HG02884 (cell line): ENCODE results near the gene HMGN4.
A peak's percentile ranks its signal among the peaks of the same experiment; 100 is the strongest.
"Not testable (repeated sequence)": the region's sequence is repeated elsewhere in the genome, so short reads cannot be mapped to it uniquely, and the experiment has no call there.

Source experiments
- ATAC-seq: cut with Tn5 transposase; IDR thresholded peaks from one replicate; pipeline ENCODE4 v1.9.1; 2021; ENCODE audit warnings: mild to moderate bottlenecking, moderate library complexity; ENCODE audit not compliant: unreplicated experiment

The HMGN4 gene

DNA sequence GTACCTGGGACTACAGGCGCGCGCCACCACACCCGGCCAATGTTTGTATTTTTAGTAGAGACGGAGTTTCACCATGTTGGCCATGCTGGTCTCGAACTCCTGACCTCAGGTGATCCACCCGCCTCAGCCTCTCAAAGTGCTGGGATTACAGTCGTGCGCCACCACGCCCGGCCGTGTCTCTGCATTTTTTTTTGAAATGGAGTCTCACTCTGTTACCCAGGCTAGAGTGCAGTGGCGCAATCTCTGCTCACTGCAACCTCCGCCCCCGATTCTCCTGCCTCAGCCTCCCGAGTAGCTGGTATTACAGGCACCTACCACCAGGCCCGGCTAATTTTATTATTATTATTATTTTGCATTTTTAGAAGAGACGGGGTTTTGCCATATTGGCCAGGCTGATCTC, 9.2 kb downstream of the HMGN4 start:
- not testable (repeated sequence) for ATAC-seq

DNA sequence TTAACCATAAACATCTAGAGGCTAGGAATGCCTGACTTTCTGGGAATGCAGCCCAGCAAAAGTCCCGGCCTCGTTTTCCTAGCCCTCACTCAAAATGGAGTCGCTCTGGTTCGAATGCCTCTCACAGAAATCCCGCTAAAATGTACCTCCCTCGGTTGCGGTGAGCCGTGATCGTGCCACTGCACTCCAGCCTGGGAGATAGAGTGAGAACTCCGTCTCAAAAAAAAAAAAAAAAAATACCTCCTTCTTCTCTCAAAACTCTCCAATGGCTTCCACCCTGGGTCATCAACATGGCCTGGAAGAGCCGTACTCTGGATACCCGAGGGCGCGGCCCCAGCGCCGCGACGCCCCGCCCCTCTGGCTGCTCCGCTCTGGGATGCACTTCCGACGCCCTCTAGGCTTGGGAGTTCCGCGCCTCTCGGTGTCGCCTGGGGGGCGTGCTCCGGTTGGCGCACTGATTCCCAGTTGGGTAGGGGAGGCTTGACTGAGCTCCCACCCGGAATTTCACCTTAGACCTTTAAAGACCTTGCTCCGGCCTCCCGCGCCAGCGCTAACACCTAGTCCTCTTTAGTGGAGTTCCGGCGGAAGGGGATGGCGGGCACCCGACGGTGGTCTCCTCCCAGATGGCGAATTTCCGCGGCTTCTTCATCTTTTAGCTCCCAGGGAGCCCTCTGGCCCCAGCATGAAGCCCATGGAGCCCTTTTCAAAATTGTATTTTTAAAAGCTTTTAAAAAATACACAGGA, 12.3 kb downstream of the HMGN4 start:
- ATAC-seq = no peak

DNA sequence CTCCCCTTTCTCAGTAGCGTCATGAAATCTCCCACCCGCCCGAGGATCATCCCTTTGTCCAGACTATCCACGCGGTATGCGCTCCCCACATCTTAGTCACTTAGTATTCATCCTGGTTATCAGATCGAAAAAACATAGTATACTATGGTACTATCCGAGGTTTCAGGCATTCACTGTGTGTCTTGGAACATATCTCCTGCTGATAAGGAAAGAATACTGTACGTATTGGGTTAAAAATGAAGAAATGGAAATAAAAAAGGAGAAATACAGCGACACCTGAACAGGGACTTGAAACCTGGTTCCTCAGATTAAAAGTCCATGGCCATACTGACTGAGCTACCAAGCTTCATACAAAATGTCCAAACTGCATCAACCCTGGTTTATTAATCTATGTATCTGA, 14.0 kb downstream of the HMGN4 start:
- ATAC-seq = no peak

DNA sequence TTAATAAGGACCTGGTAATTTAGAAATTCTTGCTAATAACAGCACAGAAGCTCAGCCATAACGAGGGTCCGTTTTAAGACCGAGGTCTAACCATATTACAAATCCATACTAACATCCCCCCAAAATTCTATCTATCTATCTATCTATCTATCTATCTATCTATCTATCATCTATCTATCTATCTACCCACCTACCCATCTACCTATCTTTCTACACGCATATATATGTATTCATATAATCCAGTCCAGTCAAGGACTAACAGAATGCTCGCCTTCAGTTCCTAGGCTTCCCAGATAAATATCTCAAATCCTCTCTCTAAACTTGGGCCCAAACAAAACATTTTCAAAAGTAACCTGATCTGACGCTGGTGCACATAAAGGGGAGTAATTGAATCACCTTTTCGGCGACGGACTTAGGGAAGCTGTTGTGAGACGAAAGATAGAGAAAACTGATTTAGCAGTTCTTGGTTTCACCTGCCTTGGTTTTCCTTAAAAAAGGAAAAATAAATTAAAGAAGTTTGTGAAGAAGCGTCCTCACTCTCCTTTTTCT, 14.5 kb downstream of the HMGN4 start:
- no peak for ATAC-seq

DNA sequence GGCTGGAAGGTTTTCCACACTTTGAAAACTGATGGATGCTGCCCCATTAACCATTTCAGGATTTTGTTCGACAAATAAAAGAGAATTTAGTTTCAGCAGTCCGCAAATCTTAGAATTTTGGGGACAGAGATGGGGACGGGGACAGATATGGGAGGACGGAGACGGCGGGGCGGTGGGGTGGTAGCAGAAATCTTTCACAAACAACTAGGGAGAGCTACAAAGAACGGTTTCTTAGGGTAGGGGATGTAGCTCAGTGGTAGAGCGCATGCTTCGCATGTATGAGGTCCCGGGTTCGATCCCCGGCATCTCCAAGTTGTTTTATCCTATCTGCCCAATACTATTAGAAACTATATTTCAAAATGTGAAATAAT, 15.1 kb downstream of the HMGN4 start:
- no peak for ATAC-seq

DNA sequence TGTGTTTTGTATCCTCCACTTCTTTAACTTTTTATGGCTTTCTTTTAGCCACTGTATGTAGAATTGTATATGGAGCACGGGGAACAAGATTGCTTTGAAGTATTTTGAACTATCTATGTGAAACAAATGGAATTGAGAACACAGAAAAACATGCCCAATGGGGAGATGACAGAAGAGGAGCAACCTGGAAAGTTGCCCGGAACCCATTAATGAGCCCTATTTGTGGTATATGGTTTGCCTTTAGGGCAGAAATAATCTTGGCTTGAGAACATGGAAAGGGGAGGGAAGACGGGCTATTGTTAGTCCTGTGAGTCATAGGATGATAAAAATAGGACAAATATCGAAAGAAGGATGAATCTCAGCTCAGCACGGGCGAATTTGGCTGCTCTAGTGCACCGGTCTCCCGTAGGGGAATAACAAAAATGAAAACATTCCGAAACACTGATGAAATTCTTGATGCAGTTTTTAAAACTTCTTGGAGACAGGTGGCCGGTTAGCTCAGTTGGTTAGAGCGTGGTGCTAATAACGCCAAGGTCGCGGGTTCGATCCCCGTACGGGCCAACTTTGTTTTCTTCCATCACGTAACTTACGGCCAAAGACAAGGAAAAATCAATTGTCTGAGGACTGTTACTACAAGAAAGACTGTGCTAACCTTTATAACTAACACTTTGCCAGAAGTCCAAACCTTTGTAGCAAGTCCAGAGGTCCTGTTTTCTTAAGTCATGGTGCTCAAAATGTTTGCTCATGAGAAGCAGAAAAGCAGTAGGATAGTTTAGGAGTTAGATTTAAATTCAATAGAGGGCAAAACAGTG, 15.7 kb downstream of the HMGN4 start:
- ATAC-seq = peak; percentile 43

DNA sequence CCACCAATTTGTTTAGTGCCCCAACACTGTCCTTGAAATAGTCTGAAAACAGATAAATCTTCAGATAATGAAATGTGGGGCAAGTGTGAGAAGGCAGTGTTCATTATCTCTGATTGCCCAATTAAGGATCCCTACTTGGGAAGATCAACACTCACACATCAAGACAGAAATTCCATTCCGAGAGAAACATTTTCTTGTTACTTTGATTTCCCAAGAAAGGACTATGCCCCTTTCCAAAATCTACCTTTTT, 16.2 kb downstream of the HMGN4 start:
- peak; percentile 1 for ATAC-seq

DNA sequence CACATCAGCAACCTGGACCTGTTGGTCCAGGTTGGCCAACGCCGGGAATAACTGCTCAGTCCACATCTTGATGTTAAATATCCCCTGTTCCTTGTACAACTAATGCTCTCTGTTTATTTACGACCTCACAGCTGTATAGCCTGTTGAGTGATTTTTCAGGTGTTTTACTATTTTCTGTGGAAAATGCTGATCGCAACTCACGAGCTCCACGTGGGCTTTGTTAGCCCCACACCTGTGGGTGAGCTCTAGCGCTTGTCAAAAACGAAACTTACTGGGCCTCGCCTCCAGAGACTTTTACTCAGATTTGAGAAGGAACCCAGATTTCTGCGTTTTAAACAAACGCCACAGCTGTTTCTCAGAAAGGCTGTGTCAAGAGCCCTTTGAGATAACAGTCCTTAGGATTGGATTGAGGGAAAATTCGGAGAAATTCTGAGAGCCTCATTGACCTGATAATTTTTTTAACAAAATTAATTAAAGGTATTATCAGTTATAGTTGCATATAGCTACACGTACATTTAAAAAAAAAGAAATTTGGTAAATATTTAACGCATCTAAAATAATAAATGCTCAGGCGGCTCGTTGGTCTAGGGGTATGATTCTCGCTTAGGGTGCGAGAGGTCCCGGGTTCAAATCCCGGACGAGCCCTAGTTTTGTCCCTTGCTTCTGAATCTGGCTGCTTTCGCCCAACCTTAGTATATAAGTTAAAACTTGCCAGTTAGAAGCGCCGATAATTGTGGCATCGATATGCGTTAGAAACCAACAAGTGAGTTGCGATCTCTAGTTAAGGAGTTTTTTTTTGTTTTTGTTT, 16.7 kb downstream of the HMGN4 start:
- no peak for ATAC-seq

DNA sequence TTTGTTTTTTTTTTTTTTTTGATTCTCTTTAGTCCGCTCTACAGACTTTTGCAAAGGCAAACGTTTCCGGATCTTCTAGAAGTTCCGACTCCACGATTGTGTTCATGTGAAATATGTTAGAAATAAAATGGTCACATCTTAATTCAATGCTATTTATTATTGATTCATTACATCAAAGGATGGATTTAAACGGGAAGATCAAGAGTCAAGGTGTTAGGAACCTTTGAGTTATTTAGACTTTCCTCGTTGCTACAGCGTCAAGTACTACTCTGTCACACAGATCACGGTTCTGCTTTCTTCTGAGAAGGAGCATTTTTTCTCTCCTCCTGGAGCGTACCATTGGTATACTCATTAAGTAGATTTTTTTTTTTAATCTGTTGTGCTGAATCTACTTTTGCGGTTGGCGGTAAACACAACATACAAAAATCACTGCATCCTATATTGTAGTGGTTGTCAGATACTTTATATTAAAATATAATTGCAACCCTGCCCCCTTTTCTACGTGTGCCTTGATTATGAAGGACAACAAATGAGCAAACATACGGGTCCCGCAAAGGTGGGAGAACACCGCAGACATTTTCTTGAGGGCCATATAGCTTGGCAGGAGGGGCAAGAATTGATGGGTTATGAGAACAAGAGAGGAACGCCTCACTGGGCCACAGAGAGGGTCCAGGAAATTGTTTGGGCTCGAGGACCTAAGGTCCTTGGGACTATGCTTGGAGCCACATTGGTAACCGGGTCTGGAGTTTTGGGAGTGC, 17.5 kb downstream of the HMGN4 start:
- ATAC-seq = no peak

DNA sequence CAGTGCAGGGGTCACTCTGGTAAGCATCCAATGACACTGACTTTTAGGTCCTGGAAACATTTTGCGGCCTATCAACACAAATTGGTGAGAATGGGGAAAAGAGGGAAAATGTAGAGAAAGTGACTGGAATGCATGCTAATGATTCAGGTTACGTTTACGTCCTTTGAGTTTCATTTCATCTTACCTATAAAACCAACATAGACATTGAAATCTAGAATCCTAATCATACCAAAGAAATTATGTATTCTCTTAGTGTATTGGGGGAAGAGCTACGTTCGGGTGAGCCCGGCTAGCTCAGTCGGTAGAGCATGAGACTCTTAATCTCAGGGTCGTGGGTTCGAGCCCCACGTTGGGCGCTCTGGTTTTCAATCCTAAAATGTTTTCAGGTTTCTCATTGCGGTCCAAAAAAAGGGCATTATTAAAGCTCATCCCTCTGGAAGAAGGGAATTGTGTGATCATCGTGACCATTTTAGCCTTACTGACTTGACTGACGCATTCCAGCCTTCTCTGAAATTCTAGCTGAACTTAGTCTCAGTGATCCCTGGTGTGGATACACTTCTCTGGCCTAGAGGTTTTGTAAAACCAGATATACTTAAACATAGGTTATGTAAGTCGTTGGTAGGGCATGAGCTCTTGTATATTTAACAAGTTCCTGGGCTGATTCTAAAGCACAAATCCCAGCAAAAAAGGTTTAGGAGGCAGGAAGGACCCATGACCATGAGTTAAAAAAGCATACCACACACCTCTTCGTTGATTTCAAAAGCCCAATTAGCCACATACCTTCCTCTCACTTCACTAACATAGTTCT, 18.3 kb downstream of the HMGN4 start:
- ATAC-seq = no peak

DNA sequence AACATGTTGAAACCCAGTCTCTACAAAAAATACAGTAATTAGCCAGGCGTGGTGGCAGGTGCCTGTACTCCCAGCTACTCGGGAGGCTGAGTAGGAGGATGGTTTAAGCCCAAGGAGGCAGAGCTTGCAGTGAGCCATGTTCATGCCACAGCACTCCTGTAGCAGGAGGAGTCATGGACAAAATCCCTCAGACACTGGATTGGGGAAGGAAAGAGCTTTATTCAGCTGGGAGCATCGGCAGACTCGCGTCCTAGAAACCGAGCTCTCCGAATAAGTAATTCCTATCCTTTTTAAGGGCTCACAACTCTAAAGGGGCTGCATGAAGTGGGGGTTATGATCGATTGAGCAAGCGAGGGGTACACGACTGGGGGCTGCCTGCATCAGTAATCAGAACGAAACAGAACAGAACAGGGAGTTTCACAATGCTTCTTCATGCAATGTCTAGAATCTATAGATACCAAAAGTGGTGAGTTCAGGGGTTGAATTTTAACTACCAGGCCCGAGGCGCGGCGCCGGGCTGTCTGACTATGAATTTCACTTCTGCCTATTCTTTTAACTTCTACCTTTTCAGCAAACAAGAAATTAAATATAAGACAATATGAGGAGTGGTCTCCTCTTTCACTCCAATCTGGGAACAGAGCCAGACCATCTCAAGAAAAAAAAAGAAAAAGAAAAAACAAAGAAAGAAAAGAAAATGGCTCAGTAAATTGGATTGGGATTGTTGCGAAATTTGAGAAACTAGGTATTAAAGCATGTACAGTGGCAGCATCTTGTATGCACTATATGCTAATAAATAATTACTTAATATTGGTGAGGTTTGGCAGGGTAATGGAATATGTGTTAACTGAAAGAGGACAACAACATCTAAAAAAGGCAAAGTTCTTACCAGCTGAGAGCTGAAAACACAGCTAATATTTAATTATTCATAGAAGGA, 23.6 kb downstream of the HMGN4 start:
- no peak for ATAC-seq

DNA sequence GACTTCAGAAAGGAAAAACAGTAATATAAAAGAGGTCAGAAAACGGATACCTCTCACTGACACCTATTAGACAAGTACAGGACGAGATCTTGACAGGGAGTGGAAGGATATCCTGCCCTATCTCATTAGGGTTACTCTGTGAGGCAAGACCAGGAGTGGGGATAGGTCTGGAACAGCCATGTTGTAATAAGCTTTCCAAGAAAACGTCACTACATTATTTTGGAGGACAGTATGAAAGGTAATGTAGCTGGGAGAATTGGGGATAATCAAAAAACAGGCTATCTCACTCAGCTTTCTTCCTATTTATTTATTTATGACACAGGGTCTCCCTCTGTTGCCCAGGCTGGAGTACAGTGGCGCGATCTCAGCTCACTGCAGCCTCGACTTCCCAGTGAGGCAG, 25.3 kb downstream of the HMGN4 start:
- no peak for ATAC-seq

DNA sequence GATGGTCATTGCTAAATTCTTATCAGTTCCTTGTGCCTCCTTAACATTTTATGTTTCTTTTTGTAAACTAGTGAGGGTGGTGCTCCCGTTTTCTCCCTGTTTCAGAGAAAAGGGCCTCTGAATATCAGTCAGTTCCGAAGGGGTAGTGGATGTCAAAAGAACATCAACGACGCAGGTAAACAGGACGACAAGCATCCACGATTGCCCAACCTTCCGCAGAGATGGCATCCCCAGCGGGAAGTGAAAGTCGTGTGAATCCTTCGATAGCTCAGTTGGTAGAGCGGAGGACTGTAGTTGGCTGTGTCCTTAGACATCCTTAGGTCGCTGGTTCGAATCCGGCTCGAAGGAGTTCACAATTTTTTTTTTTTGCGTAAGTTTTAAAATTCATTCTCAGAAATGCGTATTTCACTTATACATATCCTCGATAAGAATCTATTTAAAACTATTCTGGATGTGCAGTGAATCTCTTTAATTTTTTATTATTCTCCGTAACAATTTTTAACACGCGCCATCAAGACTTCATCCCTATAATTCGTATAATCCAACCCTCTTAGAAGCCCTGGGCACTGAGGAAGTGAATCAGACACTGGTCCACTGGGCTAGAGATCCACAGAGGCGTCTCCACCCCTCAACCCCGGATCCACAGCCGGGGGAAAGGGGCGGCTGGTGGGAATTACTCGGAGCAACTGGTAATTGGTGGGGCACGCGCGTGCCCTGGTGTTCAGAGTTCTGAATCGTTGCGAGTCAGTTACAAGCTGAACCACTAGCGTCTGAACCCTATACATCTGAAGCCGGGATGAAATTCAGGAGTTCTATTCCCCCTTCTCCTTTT, 30.7 kb downstream of the HMGN4 start:
- ATAC-seq = peak; percentile 54

DNA sequence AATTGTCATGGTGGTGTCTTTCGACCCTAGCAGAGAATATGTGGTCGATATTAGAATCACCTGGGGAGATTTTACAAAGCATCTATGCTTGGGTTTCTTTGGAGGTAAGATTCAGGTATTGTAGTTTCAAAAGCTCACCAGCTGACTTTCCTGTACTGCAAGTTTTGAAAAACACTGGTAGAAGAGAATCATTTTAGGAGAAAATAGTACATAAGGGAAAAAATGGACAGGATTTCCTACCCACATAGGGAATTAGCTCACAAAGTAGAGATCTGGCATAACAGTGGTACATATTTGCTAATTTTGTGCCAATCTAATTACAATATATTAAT, 31.2 kb downstream of the HMGN4 start:
- ATAC-seq = no peak

DNA sequence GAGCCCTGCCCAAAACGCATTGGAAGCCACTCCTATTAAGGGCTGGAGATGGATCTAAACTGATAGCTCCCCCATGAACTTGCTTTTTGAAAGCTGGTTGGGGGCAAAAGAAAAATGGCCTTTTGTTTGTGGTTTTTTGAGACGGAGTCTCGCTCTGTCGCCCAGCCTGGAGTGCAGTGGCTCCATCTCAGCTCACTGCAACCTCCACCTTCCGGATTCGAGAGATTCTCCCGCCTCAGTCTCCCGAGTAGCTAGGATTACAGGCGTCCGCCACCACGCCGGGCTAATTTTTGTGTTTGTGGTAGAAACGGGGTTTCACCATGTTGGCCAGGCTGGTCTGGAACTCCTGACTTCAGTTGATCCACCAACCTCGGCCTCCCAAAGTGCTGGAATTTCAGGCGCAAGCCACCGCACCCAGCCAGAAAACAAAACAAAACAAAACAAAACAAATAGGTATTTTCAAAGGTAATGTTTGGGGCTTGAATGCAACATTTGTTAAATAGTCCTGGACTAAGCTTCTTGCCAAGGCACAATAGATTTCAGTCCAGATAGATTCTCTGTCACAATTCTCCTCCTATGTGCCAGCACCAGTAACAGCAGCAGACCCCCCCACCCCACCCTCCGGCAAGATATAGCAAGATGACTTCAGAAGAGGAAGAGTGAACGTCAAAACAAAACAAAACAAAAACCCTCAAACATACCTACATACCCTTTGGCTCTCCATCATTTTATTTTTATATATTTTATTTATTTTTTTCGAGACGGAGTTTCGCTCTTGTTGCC, 32.1 kb downstream of the HMGN4 start:
- no peak for ATAC-seq

DNA sequence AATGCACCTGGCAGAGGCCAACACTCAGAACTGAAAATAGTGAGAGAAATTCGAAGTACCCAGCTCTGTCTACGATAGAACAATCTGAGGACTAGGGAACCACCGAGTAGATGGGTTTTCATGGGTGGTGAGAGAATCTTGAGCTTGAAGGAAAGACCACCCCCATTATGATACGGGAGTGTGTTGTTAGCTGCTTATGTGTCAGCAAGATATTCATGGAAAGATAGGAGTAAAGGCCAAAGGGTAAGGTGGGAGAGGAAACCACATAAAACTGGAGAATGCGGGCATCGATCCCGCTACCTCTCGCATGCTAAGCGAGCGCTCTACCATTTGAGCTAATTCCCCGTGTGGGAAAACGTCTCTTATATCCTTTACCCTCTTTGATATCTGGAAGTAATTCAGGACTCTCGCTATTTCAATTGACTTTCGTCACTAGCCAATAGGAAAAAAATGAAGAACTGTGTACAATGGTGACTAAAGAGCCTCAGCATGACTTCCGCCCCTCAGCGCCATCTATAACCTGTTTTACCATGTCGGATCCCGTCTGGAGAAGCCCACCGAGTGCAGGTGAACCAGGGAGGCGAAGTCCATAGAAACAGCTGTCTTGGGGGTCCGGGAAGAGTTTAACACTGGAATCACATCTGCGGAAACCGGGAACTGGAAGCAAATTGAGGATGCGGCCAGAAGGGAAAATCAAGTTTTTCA, 33.6 kb downstream of the HMGN4 start:
- no peak for ATAC-seq

DNA sequence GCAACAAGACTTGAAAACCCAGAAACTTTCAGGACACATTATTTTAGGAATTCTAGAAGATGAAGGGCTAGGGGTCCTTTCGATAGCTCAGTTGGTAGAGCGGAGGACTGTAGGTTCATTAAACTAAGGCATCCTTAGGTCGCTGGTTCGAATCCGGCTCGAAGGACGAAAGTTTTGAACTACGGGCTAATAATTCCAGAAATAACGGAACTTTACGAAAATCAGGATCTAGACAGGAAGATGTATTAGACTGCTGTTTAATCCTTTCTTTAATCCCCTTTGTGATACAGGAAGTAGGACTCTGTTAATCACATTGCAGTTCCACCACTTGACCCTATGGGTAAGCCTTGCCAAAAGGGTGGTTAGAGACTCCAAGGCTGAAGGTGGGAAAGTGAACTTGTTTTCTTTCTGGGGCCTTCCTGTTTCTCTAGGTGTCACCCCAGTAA, 37.4 kb downstream of the HMGN4 start:
- no peak for ATAC-seq
